ENCODE measurements around the gene ITGB6. TPM values are rescaled to one million over a fixed set of nuclear protein-coding genes. Genes with fewer than 3 reads are reported as not detected.
A peak's percentile ranks its signal among the peaks of the same experiment; 100 is the strongest.
"Not testable (repeated sequence)": the region's sequence is repeated elsewhere in the genome, so short reads cannot be mapped to it uniquely, and the experiment has no call there.

Gene ITGB6
- total RNA-seq, 2 experiments from 2014 or later: not detected

- Mint-ChIP-seq H3K27ac (no peak overlapping the region), H3K4me1 (ENCODE audit: low read depth) (no peaks in the 10 kb centered on the region), H3K36me3 (ENCODE audit: low read depth) (no peaks in the 10 kb centered on the region), H3K27me3 (ENCODE audit: low read depth) (peaks cover 10% of the 10 kb centered on the region), H3K9me3 (ENCODE audit: insufficient read depth) (no peaks in the 10 kb centered on the region), H3K4me3 (no peak overlapping the region)
- POLR2A ChIA-PET: no interaction called here
- DNase-seq (no peak), ATAC-seq (no peak)
- CTCF ChIA-PET: interaction anchor here (1.7 to 1.8 kb wide), 2 partner anchors 15 to 21 kb away, joined by 5 read pairs; no protein-coding TSS in a partner anchor
Measured at GRCh38 chr2:160124571-160124970, 75.5 kb downstream of the ITGB6 start.

DNA sequence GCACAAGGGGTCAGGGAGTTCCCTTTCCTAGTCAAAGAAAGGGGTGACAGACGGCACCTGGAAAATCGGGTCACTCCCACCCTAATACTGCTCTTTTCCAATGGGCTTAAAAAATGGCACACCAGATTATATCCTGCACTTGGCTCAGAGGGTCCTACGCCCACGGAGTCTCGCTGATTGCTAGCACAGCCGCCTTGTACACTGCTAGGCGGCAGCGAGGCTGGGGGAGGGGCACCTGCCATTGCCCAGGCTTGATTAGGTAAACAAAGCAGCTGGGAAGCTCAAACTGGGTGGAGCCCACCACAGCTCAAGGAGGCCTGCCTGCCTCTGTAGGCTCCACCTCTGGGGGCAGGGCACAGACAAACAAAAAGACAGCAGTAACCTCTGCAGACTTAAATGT is 85.4 kb downstream of the ITGB6 start:
- CTCF ChIA-PET; DNase-seq; H3K4me1 Mint-ChIP-seq (ENCODE audit: low read depth); H3K4me3 Mint-ChIP-seq; H3K9me3 Mint-ChIP-seq (ENCODE audit: insufficient read depth); H3K36me3 Mint-ChIP-seq (ENCODE audit: low read depth); H3K27me3 Mint-ChIP-seq (ENCODE audit: low read depth); ATAC-seq; H3K27ac Mint-ChIP-seq; POLR2A ChIA-PET: not testable (repeated sequence)

DNA sequence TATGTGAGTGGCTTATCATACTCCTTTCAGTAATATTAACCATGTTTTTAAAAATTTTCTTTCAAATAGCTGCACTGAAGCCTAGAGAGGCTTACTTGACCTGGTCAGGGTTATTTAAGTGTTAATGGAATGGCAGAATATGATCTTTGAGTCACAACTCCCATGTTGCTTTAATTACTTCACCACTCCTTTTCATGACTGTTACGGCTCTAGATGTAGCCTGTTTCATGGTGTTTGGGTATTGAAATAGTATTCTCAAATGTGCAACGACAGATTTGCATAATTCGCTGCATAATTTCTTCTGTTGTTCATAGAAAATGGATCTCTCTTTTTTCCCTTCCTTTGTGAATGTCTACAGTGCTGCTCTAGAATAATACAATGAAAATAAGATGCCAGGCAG is 86.1 kb downstream of the ITGB6 start:
- Mint-ChIP-seq H3K27ac (no peak overlapping the region), H3K4me3 (no peak overlapping the region), H3K27me3 (ENCODE audit: low read depth) (no peaks in the 10 kb centered on the region), H3K9me3 (ENCODE audit: insufficient read depth) (no peaks in the 10 kb centered on the region), H3K36me3 (ENCODE audit: low read depth) (no peaks in the 10 kb centered on the region), H3K4me1 (ENCODE audit: low read depth) (no peaks in the 10 kb centered on the region)
- DNase-seq (no peak), ATAC-seq (no peak)
- POLR2A ChIA-PET: no interaction called here
- CTCF ChIA-PET: no interaction called here

DNA sequence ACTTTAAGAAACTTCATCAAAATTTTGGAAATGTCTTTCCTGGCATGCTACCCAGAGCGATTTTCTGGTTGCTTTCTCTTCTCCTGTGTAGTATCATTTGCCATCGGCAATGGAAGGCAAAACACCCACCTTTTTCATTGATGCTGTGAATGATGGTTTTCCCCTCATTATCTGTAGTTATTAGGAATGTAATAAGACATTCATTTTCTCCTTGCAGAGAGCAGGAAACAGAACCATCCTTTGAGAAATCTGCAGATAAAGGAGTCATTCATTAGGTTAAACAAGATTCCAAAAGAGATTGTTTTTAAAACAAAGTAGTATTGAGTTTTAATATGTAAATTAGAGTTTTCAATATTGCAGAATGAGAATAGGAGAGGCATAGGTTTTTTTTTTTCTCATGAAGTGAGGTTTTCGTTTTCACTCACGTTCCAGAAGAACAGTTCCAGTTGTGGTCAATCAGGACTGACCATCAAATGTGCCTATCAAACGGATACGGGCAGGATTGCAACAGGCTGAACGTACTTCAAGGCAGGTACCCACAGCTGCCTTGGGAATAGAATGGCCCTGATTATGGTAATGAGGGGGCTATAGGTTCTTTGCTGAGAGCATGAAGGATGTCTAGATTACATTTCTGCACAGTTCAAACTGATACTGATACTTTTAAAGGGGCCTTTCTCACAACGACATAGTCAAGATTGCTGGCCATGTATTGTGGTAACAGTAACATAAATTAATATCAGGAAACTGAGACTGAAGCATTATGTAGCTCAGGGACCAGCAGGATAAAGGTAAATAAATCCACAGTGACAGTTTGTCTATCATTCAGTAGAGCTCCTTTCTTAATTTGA is 87.9 kb downstream of the ITGB6 start:
- POLR2A ChIA-PET: no interaction called here
- Mint-ChIP-seq H3K27me3 (ENCODE audit: low read depth) (no peaks in the 10 kb centered on the region), H3K4me3 (no peak overlapping the region), H3K4me1 (ENCODE audit: low read depth) (no peaks in the 10 kb centered on the region), H3K36me3 (ENCODE audit: low read depth) (no peaks in the 10 kb centered on the region), H3K27ac (no peak overlapping the region), H3K9me3 (ENCODE audit: insufficient read depth) (no peaks in the 10 kb centered on the region)
- DNase-seq (no peak), ATAC-seq (no peak)
- CTCF ChIA-PET: interaction anchor here (1.0 to 2.7 kb wide), 4 partner anchors 97 to 952 kb away, joined by 3 to 24 read pairs (median 6); no protein-coding TSS in a partner anchor

- POLR2A ChIA-PET: no interaction called here
- Mint-ChIP-seq H3K27ac (no peak overlapping the region), H3K36me3 (ENCODE audit: low read depth) (no peaks in the 10 kb centered on the region), H3K4me3 (no peak overlapping the region), H3K9me3 (ENCODE audit: insufficient read depth) (no peaks in the 10 kb centered on the region), H3K27me3 (ENCODE audit: low read depth) (peaks cover 2% of the 10 kb centered on the region), H3K4me1 (ENCODE audit: low read depth) (no peaks in the 10 kb centered on the region)
- CTCF ChIA-PET: interaction anchor here (0.6 to 2.7 kb wide), 20 partner anchors 14 to 1061 kb away, joined by 3 to 24 read pairs (median 4); no protein-coding TSS in a partner anchor
- ATAC-seq: no peak
- no peak for DNase-seq
Measured at GRCh38 chr2:160110674-160111239, 89.3 kb downstream of the ITGB6 start.

- ChIA-PET POLR2A (interaction anchor here (0.6 kb wide), 1 partner anchor 815 kb away, joined by 3 read pairs; no protein-coding TSS in a partner anchor), CTCF (interaction anchor here (0.6 to 2.7 kb wide), 23 partner anchors 14 to 1061 kb away, joined by 3 to 24 read pairs (median 4); no protein-coding TSS in a partner anchor)
- peaks cover 3% of the 10 kb centered on the region for H3K27me3 Mint-ChIP-seq (ENCODE audit: low read depth)
- ATAC-seq: peak; percentile 68
- no peaks in the 10 kb centered on the region for H3K36me3 Mint-ChIP-seq (ENCODE audit: low read depth)
- H3K4me3 Mint-ChIP-seq: no peak overlapping the region
- no peaks in the 10 kb centered on the region for H3K4me1 Mint-ChIP-seq (ENCODE audit: low read depth)
- no peak overlapping the region for H3K27ac Mint-ChIP-seq
- peak; percentile 66 for DNase-seq
- no peaks in the 10 kb centered on the region for H3K9me3 Mint-ChIP-seq (ENCODE audit: insufficient read depth)
Measured at GRCh38 chr2:160109939-160110673, 90.0 kb downstream of the ITGB6 start.

DNA sequence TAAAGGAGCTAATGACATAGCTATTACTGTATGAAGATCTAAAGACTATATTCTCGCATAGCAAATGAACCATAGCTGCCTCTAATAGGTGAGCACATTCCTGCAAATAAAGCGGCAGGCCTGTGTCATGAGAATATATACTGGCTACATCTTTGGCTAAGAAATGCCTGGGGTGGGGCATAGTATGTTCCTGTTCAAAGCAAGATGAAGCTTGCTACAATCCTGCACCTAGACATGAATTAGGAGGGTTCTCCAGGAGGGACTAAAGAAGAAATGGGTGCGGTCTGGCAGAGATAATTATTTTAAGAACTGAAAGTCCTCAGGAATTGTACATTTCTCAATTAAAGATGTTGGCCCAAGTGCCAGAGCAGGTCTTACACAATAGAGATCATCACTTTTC is 90.8 kb downstream of the ITGB6 start:
- POLR2A ChIA-PET: no interaction called here

GRCh38 chr2:160108646-160109045 is 91.4 kb downstream of the ITGB6 start:
- Mint-ChIP-seq H3K27ac (no peak overlapping the region), H3K36me3 (ENCODE audit: low read depth) (no peaks in the 10 kb centered on the region), H3K4me3 (no peak overlapping the region), H3K27me3 (ENCODE audit: low read depth) (peaks cover 3% of the 10 kb centered on the region), H3K9me3 (ENCODE audit: insufficient read depth) (no peaks in the 10 kb centered on the region), H3K4me1 (ENCODE audit: low read depth) (no peaks in the 10 kb centered on the region)
- DNase-seq: no peak
- POLR2A ChIA-PET: no interaction called here
- CTCF ChIA-PET: interaction anchor here (1.2 to 2.1 kb wide), 4 partner anchors 12 to 955 kb away, joined by 3 to 12 read pairs (median 6); no protein-coding TSS in a partner anchor
- ATAC-seq: no peak

More for the DNA sequence above, 90.8 kb downstream of the ITGB6 start:
- DNase-seq: no peak
- H3K9me3 Mint-ChIP-seq (ENCODE audit: insufficient read depth): no peaks in the 10 kb centered on the region
- H3K4me1 Mint-ChIP-seq (ENCODE audit: low read depth): no peaks in the 10 kb centered on the region
- CTCF ChIA-PET: interaction anchor here (1.2 to 2.7 kb wide), 11 partner anchors 13 to 954 kb away, joined by 3 to 24 read pairs (median 5); no protein-coding TSS in a partner anchor
- ATAC-seq: no peak
- no peaks in the 10 kb centered on the region for H3K36me3 Mint-ChIP-seq (ENCODE audit: low read depth)
- no peak overlapping the region for H3K27ac Mint-ChIP-seq
- H3K27me3 Mint-ChIP-seq (ENCODE audit: low read depth): peaks cover 3% of the 10 kb centered on the region
- no peak overlapping the region for H3K4me3 Mint-ChIP-seq

DNA sequence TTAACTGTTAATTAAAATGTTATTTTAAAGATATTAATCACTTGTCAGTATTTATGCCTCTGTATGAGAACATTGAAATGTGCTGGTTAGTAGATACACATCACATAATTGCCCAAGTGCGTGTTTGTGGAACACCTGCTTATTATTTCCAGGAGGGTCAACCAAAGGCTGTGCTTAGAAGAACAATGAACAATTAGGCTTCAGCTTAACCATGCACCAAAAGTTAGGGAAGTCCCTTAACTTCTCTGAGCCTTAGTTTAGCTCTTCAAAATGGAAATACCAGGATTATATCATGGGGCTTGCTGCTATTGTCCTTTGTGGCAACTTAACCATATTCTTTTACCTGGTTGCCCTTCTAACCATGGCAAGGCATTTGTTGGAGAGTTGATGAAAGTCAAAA is 94.7 kb downstream of the ITGB6 start:
- DNase-seq (no peak), ATAC-seq (no peak)
- H3K36me3 Mint-ChIP-seq (ENCODE audit: low read depth): no peaks in the 10 kb centered on the region
- POLR2A ChIA-PET: no interaction called here
- H3K27ac Mint-ChIP-seq: no peak overlapping the region
- H3K4me3 Mint-ChIP-seq: no peak overlapping the region
- peaks cover 8% of the 10 kb centered on the region for H3K27me3 Mint-ChIP-seq (ENCODE audit: low read depth)
- no peaks in the 10 kb centered on the region for H3K4me1 Mint-ChIP-seq (ENCODE audit: low read depth)
- CTCF ChIA-PET: no interaction called here
- H3K9me3 Mint-ChIP-seq (ENCODE audit: insufficient read depth): no peaks in the 10 kb centered on the region

DNA sequence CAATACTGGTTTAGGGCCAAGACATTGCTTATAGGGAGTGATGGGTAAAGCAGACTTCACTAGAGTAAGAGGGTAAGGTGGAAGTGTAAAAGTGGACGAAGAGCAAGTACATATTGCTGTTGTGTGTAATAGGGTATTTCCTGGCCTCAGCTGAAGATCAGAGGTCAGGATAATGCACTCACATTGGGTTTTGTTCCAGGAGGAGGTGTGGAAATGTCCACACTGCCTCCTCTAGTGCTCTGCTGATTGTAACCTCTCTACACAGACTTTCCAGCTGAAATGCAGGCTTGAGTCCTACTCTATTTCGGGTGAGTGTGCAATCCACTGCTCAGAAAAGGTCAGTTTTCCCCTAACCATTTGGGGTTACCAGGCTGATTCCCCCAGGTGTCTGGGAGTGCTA is 96.0 kb downstream of the ITGB6 start:
- ChIA-PET POLR2A (no interaction called here), CTCF (interaction anchor here (1.6 kb wide), 1 partner anchor 19 kb away, joined by 5 read pairs; no protein-coding TSS in a partner anchor)
- H3K36me3 Mint-ChIP-seq (ENCODE audit: low read depth): no peaks in the 10 kb centered on the region
- DNase-seq: no peak
- H3K27ac Mint-ChIP-seq: no peak overlapping the region
- H3K9me3 Mint-ChIP-seq (ENCODE audit: insufficient read depth): no peaks in the 10 kb centered on the region
- H3K4me1 Mint-ChIP-seq (ENCODE audit: low read depth): no peaks in the 10 kb centered on the region
- H3K27me3 Mint-ChIP-seq (ENCODE audit: low read depth): peaks cover 8% of the 10 kb centered on the region
- no peak for ATAC-seq
- H3K4me3 Mint-ChIP-seq: no peak overlapping the region

GRCh38 chr2:160097326-160097725 is 102.7 kb downstream of the ITGB6 start:
- DNase-seq (no peak), ATAC-seq (no peak)
- peaks cover 4% of the 10 kb centered on the region for H3K9me3 Mint-ChIP-seq (ENCODE audit: insufficient read depth)
- H3K36me3 Mint-ChIP-seq (ENCODE audit: low read depth): no peaks in the 10 kb centered on the region
- no peak overlapping the region for H3K4me3 Mint-ChIP-seq
- H3K4me1 Mint-ChIP-seq (ENCODE audit: low read depth): no peaks in the 10 kb centered on the region
- peaks cover 5% of the 10 kb centered on the region for H3K27me3 Mint-ChIP-seq (ENCODE audit: low read depth)
- CTCF ChIA-PET: interaction anchor here (1.3 to 3.4 kb wide), 3 partner anchors 12 to 873 kb away, joined by 3 to 12 read pairs (median 5); no protein-coding TSS in a partner anchor
- POLR2A ChIA-PET: no interaction called here
- no peak overlapping the region for H3K27ac Mint-ChIP-seq

Measured in activated CD8-positive, alpha-beta T cell treated with anti-CD3 and anti-CD28 coated beads, Interleukin-2, amount 10 ng/mL, durations not matched to agents 7 days and 5 days (primary cell).